Measurements from ENCODE around the gene HIPK2. TPM values are rescaled to one million over a fixed set of nuclear protein-coding genes. Genes with fewer than 3 reads are reported as not detected.

The HIPK2 gene
- total RNA-seq, 2 experiments from 2014 or later, result 17.3 to 17.6 TPM

DNA sequence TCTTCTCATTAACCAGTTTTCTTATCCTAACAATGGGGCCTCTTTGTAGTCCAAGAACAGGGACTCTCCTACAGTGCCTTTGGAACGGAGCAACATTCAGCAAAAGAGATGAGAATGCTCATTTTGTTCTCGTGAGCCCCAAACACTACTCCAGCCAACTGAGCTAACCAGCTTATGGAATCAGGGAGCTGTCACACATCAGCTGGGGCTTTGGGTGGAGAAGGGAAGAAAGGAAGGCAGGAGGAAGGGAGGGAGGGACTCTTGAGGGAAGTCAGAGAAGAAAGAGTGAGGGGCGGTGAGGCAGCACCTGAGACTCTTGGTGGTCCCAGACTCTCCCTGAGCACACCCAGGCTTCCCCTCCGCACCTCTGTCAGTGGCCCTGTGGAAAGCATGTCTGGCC lies 131.2 kb downstream of the HIPK2 start:
- Mint-ChIP-seq H3K4me3 (no peak overlapping the region), H3K36me3 (ENCODE audit: low read depth) (no peaks in the 10 kb centered on the region), H3K4me1 (ENCODE audit: low read depth) (peaks cover 63% of the 10 kb centered on the region), H3K9me3 (no peaks in the 10 kb centered on the region), H3K27me3 (no peaks in the 10 kb centered on the region), H3K27ac (no peak overlapping the region)
- TF ChIP-seq, protein P1, sequence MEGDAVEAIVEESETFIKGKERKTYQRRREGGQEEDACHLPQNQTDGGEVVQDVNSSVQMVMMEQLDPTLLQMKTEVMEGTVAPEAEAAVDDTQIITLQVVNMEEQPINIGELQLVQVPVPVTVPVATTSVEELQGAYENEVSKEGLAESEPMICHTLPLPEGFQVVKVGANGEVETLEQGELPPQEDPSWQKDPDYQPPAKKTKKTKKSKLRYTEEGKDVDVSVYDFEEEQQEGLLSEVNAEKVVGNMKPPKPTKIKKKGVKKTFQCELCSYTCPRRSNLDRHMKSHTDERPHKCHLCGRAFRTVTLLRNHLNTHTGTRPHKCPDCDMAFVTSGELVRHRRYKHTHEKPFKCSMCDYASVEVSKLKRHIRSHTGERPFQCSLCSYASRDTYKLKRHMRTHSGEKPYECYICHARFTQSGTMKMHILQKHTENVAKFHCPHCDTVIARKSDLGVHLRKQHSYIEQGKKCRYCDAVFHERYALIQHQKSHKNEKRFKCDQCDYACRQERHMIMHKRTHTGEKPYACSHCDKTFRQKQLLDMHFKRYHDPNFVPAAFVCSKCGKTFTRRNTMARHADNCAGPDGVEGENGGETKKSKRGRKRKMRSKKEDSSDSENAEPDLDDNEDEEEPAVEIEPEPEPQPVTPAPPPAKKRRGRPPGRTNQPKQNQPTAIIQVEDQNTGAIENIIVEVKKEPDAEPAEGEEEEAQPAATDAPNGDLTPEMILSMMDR (IDR thresholded peaks at IDR 0.05), result no peak
- DNase-seq, result no peak
- no peak for ATAC-seq
- ChIA-PET POLR2A (interaction anchor here (0.8 to 1.2 kb wide), 4 partner anchors 10 to 104 kb away, joined by 3 to 4 read pairs (median 3); no protein-coding TSS in a partner anchor), CTCF (interaction anchor here (0.7 to 4.6 kb wide), 42 partner anchors 8 to 417 kb away, joined by 3 to 66 read pairs (median 8); partner anchors contain the start of genes HIPK2 and TBXAS1)
- intact Hi-C loops (cut with micrococcal nuclease), result loop anchor here (2.0 to 5.0 kb wide), 2 partner anchors 131 to 356 kb away; partner anchors contain the start of gene HIPK2

DNA sequence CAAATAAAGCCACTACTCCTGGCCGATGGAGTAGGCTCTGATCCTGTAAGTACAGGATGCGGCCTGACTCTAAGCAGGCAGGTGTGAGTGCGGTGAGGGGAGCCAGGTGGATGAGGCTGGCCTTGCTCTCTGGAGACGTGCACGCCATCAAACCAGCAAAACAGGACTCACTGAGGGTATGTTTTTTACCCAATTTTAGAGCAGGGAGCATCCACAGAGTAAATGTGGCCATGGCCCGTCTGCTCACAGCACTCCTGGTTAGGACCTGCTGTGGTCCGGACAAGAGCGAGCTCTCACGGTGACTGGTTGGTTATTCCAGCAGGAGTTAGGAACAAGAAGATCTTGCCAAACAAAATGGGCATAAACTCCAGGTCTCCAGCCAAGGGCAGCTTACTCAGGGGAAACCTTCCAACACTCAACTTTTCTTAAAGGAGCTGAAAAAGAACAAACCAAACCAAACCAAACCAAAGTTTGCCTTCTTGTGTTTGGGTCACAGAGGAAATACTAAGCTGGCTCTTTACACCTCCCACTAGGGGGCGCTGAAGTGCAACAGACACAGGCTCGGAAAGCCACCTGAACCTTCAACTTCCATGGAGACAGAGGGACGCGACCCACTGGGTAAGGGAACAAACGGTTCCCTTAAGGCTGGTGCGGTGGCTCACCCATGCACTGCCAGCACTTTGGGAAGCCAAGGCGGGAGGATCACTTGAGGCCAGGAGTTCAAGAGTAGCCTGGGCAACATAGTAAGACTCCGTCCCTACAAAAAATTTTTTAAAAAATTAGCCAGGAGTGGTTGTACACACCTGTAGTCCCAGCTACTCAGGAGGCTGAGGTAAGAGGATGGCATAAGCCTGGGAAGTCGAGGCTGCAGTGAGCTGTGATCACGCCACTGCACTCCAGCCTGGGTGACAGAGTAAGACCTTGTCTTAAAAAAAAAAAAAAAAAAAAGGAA lies 131.9 kb downstream of the HIPK2 start:
- no peaks in the 10 kb centered on the region for H3K27me3 Mint-ChIP-seq
- no peak overlapping the region for H3K27ac Mint-ChIP-seq
- ATAC-seq, result peak; percentile 35
- POLR2A ChIA-PET, result interaction anchor here (0.8 to 1.4 kb wide), 4 partner anchors 9 to 126 kb away, joined by 3 to 5 read pairs (median 4); no protein-coding TSS in a partner anchor
- peak; percentile 87 for DNase-seq
- intact Hi-C loops (cut with micrococcal nuclease), result loop anchor here (2.0 to 5.0 kb wide), 2 partner anchors 131 to 357 kb away; partner anchors contain the start of gene HIPK2
- peaks cover 63% of the 10 kb centered on the region for H3K4me1 Mint-ChIP-seq (ENCODE audit: low read depth)
- H3K4me3 Mint-ChIP-seq, result no peak overlapping the region
- H3K36me3 Mint-ChIP-seq (ENCODE audit: low read depth), result no peaks in the 10 kb centered on the region
- H3K9me3 Mint-ChIP-seq, result no peaks in the 10 kb centered on the region
- CTCF ChIA-PET, result interaction anchor here (0.7 to 4.6 kb wide), 70 partner anchors 9 to 680 kb away, joined by 3 to 66 read pairs (median 4); partner anchors contain the start of genes HIPK2 and TBXAS1
- TF ChIP-seq, protein P1 (IDR thresholded peaks at IDR 0.05), result peak; percentile 91

- intact Hi-C loops (cut with micrococcal nuclease), result no loop called here
- peaks cover 57% of the 10 kb centered on the region for H3K4me1 Mint-ChIP-seq (ENCODE audit: low read depth)
- DNase-seq, result peak; percentile 70
- H3K27me3 Mint-ChIP-seq, result no peaks in the 10 kb centered on the region
- TF ChIP-seq, protein P1 (IDR thresholded peaks at IDR 0.05), result no peak
- ChIA-PET POLR2A (no interaction called here), CTCF (interaction anchor here (1.9 to 4.6 kb wide), 6 partner anchors 13 to 360 kb away, joined by 8 to 66 read pairs (median 48); partner anchors contain the start of gene HIPK2)
- peak; percentile 64 for ATAC-seq
- no peaks in the 10 kb centered on the region for H3K36me3 Mint-ChIP-seq (ENCODE audit: low read depth)
- no peak overlapping the region for H3K4me3 Mint-ChIP-seq
- no peak overlapping the region for H3K27ac Mint-ChIP-seq
- H3K9me3 Mint-ChIP-seq, result no peaks in the 10 kb centered on the region
Observed at GRCh38 chr7:139643951-139644585, 133.7 kb downstream of the HIPK2 start.

DNA sequence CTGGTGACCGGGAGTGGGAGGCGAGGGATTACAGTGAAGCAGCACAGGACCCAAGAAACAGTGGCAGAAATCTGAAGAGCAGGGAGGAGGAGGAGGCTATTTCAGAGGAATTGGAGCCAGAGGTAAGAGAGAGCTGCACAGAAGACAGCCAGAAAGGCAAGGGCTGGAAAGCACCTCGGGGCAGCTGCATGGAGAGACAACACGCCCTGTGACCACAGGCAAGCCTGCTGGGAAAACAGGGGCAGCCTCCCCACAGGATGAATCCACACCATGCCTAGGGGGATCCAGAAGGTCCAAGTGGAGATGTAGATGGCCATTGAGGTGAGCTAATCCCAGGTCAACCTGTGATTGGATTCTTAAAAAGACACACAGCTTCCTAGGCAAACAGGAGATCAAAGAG lies 135.5 kb downstream of the HIPK2 start:
- H3K27me3 Mint-ChIP-seq, result no peaks in the 10 kb centered on the region
- DNase-seq (no peak), ATAC-seq (no peak)
- H3K27ac Mint-ChIP-seq, result no peak overlapping the region
- peaks cover 44% of the 10 kb centered on the region for H3K4me1 Mint-ChIP-seq (ENCODE audit: low read depth)
- H3K4me3 Mint-ChIP-seq, result no peak overlapping the region
- no peaks in the 10 kb centered on the region for H3K9me3 Mint-ChIP-seq
- ChIA-PET CTCF (interaction anchor here (0.8 to 1.9 kb wide), 5 partner anchors 10 to 359 kb away, joined by 3 to 7 read pairs (median 4); no protein-coding TSS in a partner anchor), POLR2A (no interaction called here)
- H3K36me3 Mint-ChIP-seq (ENCODE audit: low read depth), result no peaks in the 10 kb centered on the region
- TF ChIP-seq, protein P1 (IDR thresholded peaks at IDR 0.05), result no peak
- intact Hi-C loops (cut with micrococcal nuclease), result no loop called here

Data from activated CD8-positive, alpha-beta T cell treated with anti-CD3 and anti-CD28 coated beads for 36 hours (primary cell).